Activated naive CD4-positive, alpha-beta T cell treated with anti-CD3 and anti-CD28 coated beads, Interleukin-2, amount 50 U/mL, for 72 hours (primary cell): ENCODE data around the gene DNAH14. TPM values are rescaled to one million over a fixed set of nuclear protein-coding genes. Genes with fewer than 3 reads are reported as not detected.
"Not testable (repeated sequence)": the region's sequence is repeated elsewhere in the genome, so short reads cannot be mapped to it uniquely, and the experiment has no call there.

Experiments used
- ATAC-seq, 2 donors: fragments of 150-1000 bp; cut with Tn5 transposase; 2 replicates each; pipeline ENCODE4 v1.10.0; 2021; ENCODE audit warnings: mild to moderate bottlenecking in 2 of 2, moderate library complexity in 2 of 2
- DNase-seq, 2 donors: peaks; one replicate each; pipeline ENCODE4 v3.0.0; 2021 to 2022; ENCODE audit warnings: low spot score in 2 of 2
- H3K27ac Mint-ChIP-seq, 2 donors: one replicate each; pipeline ENCODE4 v1.8.0; 2022; ENCODE audit warnings: mild to moderate bottlenecking in 2 of 2, mixed read lengths in 2 of 2
- H3K36me3 Mint-ChIP-seq, 2 donors: one replicate each; pipeline ENCODE4 v1.8.0; 2022; ENCODE audit warnings: mixed read lengths in 2 of 2
- H3K9me3 Mint-ChIP-seq, 2 donors: one replicate each; pipeline ENCODE4 v1.8.0; 2022; ENCODE audit warnings: mixed read lengths in 2 of 2
- total RNA-seq, 2 donors: library from RNA; stranded (reverse); gene quantifications; one replicate each; pipeline ENCODE4 v1.2.3, GENCODE V29; 2022

The DNAH14 gene
- total RNA-seq, 2 donors from 2014 or later, result 1.2 to 2.0 TPM

DNA sequence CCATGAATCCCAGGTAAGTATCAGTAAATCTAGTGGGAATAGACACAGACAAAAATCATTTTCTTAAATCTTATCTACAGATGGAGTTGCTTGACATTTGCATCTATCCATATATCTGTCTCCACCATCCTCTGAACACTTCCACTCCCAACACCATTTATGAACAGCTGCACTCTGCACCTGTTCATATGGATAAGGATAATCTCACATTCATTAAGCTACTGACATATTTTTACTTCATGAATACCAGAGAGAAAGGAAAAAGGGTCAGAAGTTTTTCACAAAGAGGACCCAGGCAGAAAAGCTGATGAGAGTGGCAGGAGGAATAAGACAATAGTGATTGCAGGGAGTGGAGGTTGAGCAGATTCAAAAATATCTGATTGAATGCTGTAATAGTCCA, 222.6 kb downstream of the DNAH14 start:
- H3K9me3 Mint-ChIP-seq, result peaks cover 0 to 6% of the 10 kb centered on the region in 2 donors
- H3K36me3 Mint-ChIP-seq, result no peaks in the 10 kb centered on the region
- DNase-seq (no peak), ATAC-seq (no peak)
- H3K27ac Mint-ChIP-seq, result no peak overlapping the region

DNA sequence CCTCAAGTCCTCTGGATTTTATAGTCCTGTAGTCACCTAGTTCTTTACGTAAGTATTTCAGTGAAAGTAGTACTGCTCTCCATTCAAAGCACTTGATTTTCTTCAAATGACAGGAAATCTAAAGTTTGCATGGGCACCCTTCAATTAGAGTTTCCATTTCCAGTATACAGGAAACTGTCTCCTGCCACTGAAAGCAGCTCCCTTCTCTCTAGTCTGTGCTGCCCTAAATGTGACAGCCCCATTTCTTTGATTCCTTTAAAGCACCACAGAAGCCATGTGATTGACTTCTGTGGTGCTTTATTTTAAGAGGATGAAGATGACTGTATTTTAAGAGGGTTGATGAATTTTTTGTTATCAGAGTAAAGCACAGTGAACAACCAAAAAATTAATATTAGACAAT, 226.1 kb downstream of the DNAH14 start:
- peak in 1 of 2 donors; percentile 48 for ATAC-seq
- no peaks in the 10 kb centered on the region for H3K9me3 Mint-ChIP-seq
- H3K36me3 Mint-ChIP-seq, result no peaks in the 10 kb centered on the region
- H3K27ac Mint-ChIP-seq, result peak overlapping the region in 1 of 2 donors; percentile 76
- DNase-seq, result no peak

DNA sequence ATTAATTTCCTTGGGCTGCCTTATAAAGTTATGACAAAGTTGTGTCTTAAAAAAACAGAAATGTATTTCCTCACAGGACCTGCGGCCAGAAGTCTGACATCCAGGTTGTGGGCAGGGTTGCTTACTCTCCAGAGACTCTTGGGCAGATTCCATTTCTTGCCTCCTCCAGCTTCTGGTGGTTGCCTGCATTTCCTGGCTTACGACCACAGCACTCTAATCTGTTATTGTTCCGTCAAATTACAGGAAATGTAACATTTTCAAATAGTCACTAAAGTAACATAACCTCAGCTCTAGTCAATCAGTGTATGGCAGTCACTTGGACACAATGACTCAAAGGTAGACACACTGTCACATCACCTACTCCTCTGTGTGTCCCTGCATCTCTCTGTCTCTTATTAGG, 226.8 kb downstream of the DNAH14 start:
- peak; percentile 59 to 89 for ATAC-seq
- no peaks in the 10 kb centered on the region for H3K36me3 Mint-ChIP-seq
- H3K9me3 Mint-ChIP-seq, result no peaks in the 10 kb centered on the region
- DNase-seq, result no peak
- peak overlapping the region in 1 of 2 donors; percentile 76 for H3K27ac Mint-ChIP-seq

DNA sequence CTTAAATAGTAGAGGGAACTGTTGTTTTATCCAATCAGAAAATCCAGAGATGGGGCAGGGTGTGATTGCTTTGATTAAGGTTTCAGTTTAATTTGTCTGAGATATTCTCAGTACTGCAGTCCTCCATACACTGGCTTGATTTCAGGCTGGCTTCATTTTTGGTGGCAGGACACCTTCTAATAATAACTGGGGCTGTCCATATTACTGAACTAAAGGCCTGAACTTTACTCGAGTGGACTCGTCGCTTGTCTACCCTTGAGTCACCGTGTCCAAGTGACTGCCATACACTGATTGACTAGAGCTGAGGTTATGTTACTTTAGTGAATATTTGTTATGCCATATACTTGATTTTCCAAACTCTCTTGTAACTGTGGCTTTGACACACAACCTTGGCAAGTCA, 228.8 kb downstream of the DNAH14 start:
- ATAC-seq (no peak), DNase-seq (no peak)
- no peaks in the 10 kb centered on the region for H3K9me3 Mint-ChIP-seq
- H3K27ac Mint-ChIP-seq, result no peak overlapping the region
- H3K36me3 Mint-ChIP-seq, result no peaks in the 10 kb centered on the region

DNA sequence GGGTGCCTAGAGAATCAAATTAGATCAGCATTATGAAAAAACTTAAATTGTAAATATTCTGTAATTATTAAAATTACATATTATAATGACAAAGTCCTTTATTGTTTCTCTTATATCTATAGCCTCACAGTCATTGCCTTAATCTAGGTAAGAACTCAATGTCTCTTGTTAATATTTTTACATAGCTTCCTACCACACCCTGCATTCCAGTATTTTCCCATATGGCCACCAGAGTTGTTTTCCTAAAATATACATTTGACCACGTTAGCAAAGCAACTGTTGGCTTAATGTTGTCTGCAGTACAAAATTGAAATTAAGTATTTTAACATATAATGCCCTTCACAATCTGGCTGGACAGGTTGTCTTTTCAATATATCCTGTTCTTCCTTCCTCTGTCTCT, 230.3 kb downstream of the DNAH14 start:
- no peak overlapping the region for H3K27ac Mint-ChIP-seq
- no peaks in the 10 kb centered on the region for H3K9me3 Mint-ChIP-seq
- no peaks in the 10 kb centered on the region for H3K36me3 Mint-ChIP-seq
- ATAC-seq (no peak), DNase-seq (no peak)

DNA sequence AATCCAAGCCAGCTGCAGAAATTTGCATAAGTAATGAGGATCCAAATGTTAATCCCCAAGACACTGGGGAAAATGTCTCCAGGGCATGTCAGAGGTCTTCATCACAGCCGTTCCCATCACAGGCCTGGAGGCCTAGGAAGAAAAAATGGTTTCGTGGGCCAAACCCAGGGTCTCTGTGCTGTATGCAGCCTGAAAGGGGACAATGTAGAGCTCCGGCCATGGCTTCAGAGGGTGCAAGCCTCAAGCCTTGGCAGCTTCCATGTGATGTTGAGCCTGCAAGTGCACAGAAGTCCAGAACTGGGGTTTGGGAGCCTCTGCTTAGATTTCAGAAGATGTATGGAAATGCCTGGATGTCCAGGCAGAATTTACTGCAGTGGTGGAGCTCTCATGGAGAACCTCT, 247.9 kb downstream of the DNAH14 start:
- not testable (repeated sequence) for H3K27ac Mint-ChIP-seq, ATAC-seq, DNase-seq
- peaks cover 7 to 46% of the 10 kb centered on the region in 2 donors for H3K36me3 Mint-ChIP-seq
- peaks cover 27 to 38% of the 10 kb centered on the region in 2 donors for H3K9me3 Mint-ChIP-seq

DNA sequence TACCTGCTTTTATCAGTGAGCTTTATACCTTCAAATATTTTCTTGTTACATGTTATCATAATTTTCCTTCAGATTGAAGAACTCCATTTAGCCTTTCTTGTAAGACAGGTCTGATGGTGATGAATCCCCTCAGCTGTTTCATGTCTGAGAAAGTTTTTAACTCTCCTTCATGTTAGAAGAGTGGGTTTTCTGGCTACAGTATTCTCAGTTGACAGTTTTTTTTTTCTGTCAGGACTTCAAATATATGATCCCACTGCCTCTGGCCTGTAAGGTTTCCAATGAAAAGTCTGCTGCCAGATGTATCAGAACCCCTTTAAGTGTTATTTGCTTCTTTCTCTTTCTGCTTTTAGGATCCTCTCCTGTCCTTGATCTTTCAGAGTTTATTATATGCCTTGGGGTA, 250.2 kb downstream of the DNAH14 start:
- H3K27ac Mint-ChIP-seq, result no peak overlapping the region
- H3K9me3 Mint-ChIP-seq, result peaks cover 27 to 39% of the 10 kb centered on the region in 2 donors

DNA sequence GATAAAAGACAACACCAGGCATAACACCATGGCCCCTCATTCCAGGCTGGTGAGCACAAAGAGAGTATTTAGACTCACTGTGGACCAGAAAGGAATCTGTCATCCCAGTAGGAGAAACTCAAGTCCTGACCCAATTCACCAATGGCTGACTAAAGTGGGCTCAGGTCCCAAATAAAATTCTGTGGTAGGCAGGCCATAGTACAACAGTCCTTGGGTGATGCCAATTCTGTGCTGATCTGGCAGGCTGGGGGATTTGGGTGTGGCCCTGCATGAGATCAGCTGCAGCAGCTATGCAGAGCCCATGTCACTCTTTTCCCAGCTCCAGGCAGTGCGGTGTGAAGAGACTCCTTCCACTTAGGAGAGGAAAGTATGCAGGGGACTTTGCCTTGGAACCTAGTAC, 253.2 kb downstream of the DNAH14 start:
- Mint-ChIP-seq H3K9me3 (peaks cover 21 to 32% of the 10 kb centered on the region in 2 donors), H3K36me3 (peaks cover 7 to 32% of the 10 kb centered on the region in 2 donors), H3K27ac (no peak overlapping the region)
- ATAC-seq, result no peak
- no peak for DNase-seq

More for the DNA sequence above, 250.2 kb downstream of the DNAH14 start:
- peaks cover 7 to 46% of the 10 kb centered on the region in 2 donors for H3K36me3 Mint-ChIP-seq
- ATAC-seq (no peak), DNase-seq (no peak)

DNA sequence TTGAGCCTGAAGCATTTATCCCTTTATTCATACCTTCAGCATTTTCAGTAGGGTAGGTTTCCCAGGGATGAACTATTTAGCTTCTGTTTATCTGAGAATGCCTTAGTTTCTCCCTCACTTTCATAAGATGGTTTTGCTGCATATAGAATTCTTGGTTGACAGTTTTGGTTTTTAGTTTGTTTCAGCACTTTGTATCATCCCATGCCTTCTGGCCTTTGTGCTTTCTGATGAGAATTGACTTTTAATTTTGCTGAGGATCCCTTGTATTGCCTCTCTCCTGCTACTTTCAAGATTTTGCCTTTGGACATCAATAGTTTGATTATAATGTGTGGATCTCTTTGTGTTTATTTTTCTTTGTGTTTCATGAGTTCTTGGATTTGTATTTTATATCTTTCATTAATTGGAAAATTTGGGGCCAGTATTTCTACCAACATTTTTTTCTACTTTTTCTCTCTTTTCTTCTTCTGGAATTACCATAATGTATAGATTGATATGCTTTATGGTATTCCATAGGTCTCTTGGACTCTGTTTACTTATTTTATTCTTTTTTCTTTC, 261.8 kb downstream of the DNAH14 start:
- peaks cover 13 to 20% of the 10 kb centered on the region in 2 donors for H3K9me3 Mint-ChIP-seq
- no peak overlapping the region for H3K27ac Mint-ChIP-seq
- DNase-seq (no peak), ATAC-seq (no peak)
- peaks cover 6 to 16% of the 10 kb centered on the region in 2 donors for H3K36me3 Mint-ChIP-seq

DNA sequence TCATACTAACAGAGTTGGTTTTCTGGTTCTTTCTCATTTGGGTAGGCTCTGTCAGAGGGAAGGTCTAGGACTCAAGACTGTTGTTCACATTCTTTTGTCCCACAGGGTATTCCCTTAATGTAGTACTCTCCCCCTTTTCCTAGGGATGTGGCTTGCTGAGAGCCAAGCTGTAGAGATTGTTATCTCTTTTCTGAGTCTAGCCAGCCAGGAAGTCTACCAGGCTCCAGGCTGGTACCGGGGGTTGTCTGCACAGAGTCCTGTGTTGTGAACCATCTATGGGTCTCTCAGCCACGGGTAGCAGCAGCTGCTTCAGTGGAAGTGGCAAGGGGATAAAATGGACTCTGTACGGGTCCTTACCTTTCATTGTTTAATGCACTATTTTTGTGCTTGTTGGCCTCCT, 272.0 kb downstream of the DNAH14 start:
- Mint-ChIP-seq H3K36me3 (peaks cover 0 to 4% of the 10 kb centered on the region in 2 donors), H3K27ac (no peak overlapping the region), H3K9me3 (peaks cover 12% of the 10 kb centered on the region in 2 donors)
- no peak for ATAC-seq
- no peak for DNase-seq

DNA sequence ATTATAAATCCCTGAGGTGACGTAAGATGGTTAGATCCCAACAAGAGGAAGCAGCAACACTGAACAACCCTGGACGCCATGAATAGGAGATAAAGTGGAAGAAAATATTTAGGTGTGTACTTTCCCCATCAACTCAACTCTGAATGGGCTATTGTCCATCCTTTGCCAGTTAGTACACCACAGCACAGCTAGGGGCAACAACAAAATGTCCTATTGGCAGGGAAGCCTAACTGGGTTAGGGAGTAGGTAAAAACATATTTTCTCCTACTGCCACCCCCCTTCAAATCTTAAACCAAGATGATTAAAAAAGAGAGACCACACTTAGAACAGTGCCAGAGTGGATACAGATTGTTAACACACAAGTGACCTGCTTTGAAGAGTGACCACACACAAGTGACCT, 278.3 kb downstream of the DNAH14 start:
- no peaks in the 10 kb centered on the region for H3K36me3 Mint-ChIP-seq
- DNase-seq (no peak), ATAC-seq (no peak)
- H3K27ac Mint-ChIP-seq, result no peak overlapping the region
- peaks cover 8 to 9% of the 10 kb centered on the region in 2 donors for H3K9me3 Mint-ChIP-seq

DNA sequence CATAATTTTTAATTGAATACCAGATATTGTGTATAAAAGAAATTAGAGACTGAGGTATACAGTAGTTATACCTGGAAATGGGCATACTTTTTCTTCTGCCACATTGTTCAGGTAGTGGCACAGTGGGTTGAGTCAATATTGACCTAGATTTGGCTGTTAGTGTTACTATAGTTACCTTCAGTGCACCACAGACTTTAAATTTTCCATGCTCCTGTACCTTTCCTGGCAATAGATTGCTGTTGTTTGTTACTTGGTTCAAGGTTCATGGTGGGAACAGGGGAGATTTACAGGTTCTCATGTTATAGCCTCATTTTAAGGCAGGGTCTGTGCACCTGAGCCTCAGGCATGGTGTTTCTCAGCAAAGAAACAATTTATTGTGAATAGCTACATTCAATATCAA, 279.7 kb downstream of the DNAH14 start:
- Mint-ChIP-seq H3K9me3 (peaks cover 8 to 9% of the 10 kb centered on the region in 2 donors), H3K27ac (no peak overlapping the region), H3K36me3 (no peaks in the 10 kb centered on the region)
- ATAC-seq (no peak), DNase-seq (no peak)

DNA sequence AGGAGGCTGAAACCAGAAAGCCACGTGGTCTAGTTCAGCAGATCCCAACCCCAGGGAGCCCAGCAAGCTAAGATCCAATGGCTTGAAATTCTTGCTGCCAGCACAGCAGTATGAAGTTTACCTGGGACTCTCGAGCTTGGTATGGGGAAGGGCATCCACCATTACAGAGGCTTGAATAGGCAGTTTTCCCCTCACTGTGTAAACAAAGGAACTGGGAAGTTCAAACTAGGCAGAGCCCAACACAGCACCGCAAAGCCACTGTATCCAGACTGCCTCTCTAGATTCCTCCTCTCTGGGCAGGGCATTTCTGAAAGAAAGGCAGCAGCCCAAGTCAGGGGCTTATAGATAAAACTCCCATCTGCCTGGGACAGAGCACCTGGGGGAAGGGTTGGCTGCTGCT, 280.7 kb downstream of the DNAH14 start:
- not testable (repeated sequence) for H3K27ac Mint-ChIP-seq, ATAC-seq, H3K36me3 Mint-ChIP-seq, DNase-seq, H3K9me3 Mint-ChIP-seq

DNA sequence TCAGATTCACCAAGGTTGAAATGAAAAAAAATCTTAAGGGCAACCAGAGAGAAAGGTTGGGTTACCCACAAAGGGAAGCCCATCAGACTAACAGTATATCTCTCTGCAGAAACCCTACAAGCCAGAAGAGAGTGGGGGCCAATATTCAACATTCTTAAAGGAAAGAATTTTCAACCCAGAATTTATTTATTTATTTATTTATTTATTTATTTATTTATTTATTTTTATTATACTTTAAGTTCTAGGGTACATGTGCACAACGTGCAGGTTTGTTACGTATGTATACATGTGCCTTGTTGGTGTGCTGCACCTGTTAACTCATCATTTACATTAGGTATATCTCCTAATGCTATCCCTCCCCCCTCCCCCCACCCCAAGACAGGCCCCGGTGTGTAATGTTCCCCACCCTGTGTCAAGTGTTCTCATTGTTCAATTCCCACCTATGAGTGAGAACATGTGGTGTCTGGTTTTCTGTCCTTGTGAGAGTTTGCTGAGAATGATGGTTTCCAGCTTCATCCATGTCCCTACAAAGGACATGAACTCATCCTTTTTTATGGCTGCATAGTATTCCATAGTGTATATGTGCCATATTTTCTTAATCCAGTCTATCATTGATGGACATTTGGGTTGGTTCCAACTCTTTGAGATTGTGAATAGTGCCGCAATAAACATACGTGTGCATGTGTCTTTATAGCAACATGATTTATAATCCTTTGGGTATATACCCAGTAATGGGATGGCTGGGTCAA, 282.4 kb downstream of the DNAH14 start:
- not testable (repeated sequence) for H3K36me3 Mint-ChIP-seq, ATAC-seq, DNase-seq, H3K27ac Mint-ChIP-seq, H3K9me3 Mint-ChIP-seq

DNA sequence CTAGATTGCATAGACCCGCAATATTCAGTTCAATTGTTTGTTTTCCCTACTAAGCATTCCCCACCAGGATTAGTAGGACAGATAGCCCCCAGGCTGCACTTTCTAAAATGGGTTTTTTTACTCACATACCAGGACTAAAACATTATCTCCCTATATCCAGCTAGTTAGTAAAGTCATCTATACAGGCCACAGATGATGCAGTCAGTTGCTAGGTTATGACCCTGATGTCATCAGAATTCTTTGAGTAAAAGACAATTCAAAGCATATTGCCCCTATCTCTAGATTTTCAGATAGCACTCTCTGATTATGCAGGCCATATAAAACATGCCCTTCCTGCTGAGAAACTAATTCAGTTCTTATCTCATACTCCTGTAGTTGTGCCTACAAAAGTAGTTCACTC, 294.8 kb downstream of the DNAH14 start:
- Mint-ChIP-seq H3K9me3 (peaks cover 0 to 8% of the 10 kb centered on the region in 2 donors), H3K36me3 (no peaks in the 10 kb centered on the region), H3K27ac (no peak overlapping the region)
- DNase-seq (no peak), ATAC-seq (no peak)

DNA sequence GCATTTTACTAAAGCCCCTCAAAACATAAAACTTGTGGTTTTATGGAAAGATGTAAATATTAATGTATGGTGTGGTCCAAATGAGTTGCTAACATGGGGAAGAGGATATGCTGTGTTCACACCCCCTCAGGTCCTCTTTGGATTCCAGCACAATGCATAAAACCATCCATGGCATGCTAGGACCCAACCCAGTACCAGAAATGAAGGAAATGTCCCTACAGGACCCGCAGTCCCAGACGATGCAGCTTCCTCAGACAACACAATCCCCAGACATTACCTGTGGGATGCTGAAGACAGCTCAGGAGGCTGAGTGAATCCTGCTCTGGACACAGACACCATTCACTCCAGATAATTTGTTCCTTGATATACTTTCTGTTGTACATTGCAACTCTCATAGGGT, 296.2 kb downstream of the DNAH14 start:
- H3K27ac Mint-ChIP-seq, result no peak overlapping the region
- DNase-seq (no peak), ATAC-seq (no peak)
- H3K9me3 Mint-ChIP-seq, result peaks cover 0 to 8% of the 10 kb centered on the region in 2 donors
- H3K36me3 Mint-ChIP-seq, result no peaks in the 10 kb centered on the region

DNA sequence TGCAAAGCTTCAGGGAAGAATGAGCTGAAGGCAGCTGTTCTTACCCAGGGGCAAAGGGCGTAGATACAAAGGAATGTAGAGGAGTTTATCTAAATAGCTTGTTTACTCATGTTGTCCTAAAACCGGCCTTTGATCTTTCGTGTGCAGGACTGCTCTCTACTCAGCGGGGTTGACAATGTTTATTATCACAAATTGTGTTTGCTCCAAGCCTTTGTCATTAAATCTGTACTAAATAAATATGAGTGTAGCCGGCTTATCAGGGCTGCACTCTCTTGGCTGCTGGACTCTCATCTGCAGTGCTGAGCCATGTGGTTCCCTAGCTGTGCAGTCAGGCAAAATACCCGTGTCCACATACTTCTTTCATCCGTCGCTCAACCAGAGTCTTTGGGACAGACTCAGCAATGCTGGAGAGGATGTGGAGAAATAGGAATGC, 299.4 kb downstream of the DNAH14 start:
- no peak for DNase-seq
- H3K27ac Mint-ChIP-seq, result no peak overlapping the region
- H3K36me3 Mint-ChIP-seq, result no peaks in the 10 kb centered on the region
- peaks cover 0 to 8% of the 10 kb centered on the region in 2 donors for H3K9me3 Mint-ChIP-seq
- no peak for ATAC-seq

DNA sequence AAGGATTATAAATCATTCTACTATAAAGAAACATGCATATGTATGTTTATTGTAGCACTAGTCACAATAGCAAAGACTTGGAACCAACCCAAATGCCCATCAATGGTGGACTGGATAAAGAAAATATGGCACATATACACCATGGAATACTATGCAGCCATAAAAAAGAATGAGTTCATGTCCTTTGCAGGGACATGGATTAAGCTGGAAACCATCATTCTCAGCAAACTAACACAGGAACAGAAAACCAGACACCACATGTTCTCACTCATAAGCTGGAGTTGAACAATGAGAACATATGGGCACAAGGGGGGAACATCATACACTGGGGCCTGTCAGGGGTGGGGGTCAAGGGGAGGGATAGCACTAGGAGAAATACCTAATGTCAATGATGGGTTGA, 300.0 kb downstream of the DNAH14 start:
- not testable (repeated sequence) for DNase-seq, ATAC-seq, H3K36me3 Mint-ChIP-seq, H3K27ac Mint-ChIP-seq, H3K9me3 Mint-ChIP-seq
